ENCODE data around the gene MTCP1. TPM values are rescaled to one million over a fixed set of nuclear protein-coding genes. Genes with fewer than 3 reads are reported as not detected.

The MTCP1 gene
- total and polyA plus RNA-seq, 2 of the 8 experiments (the other 6 are each of a cell fraction or from before 2014, with no cell fraction given): 1.2 to 12.3 TPM

GRCh38 chrX:155069414-155069813 is 1.5 kb downstream of the MTCP1 start:
- H3K27me3 ChIP-seq (replicated peaks in 1 of 4; ENCODE audit: control insufficient read depth in 3 of 4, extremely low read depth in 1 of 4, insufficient read depth in 3 of 4, low read length in 3 of 4): no peaks in the 10 kb centered on the region
- no peak overlapping the region for H3K56ac ChIP-seq (replicated peaks; ENCODE audit: insufficient read length, low read depth, low read length)
- no peak overlapping the region for H2BK120ac ChIP-seq (replicated peaks; ENCODE audit: low read depth, low read length)
- no peaks in the 10 kb centered on the region for H3K4me1 ChIP-seq (replicated peaks in 1 of 4; ENCODE audit: control insufficient read depth in 3 of 4, insufficient read depth in 4 of 4, low read length in 3 of 4)
- no peak overlapping the region for H3K23ac ChIP-seq (ENCODE audit: insufficient read length)
- H3K9me3 ChIP-seq (ENCODE audit: insufficient read depth in 2 of 2, low read depth in 1 of 2, low read length in 1 of 2): no peaks in the 10 kb centered on the region
- no peak overlapping the region for H4K8ac ChIP-seq (ENCODE audit: extremely low read depth, insufficient read depth, low read length)
- no peak overlapping the region for H3K9ac ChIP-seq (replicated peaks in 1 of 4; ENCODE audit: extremely low read depth in 1 of 4, low read depth in 3 of 4, low read length in 3 of 4)
- H2AK5ac ChIP-seq (ENCODE audit: low read depth, low read length): no peak overlapping the region
- no peaks in the 10 kb centered on the region for H3K79me1 ChIP-seq (ENCODE audit: low read depth, low read length)
- peaks cover 0 to 5% (median 1%) of the 10 kb centered on the region in 4 experiments; a peak in 3 of 8 replicates for H3K36me3 ChIP-seq (ENCODE audit: control insufficient read depth in 2 of 4, insufficient read depth in 4 of 4, low read length in 3 of 4)
- POLR2A ChIA-PET (ENCODE audit: partially characterized antibody): no interaction called here
- 77% methylated on average over 1 of the region's 1 CpG; no CpG with 5 or more reads in 1 of the 2 experiments for WGBS, 2 experiments (ENCODE audit: extremely low coverage in 1 of 2, insufficient coverage in 1 of 2, insufficient read length in 1 of 2, insufficient replicate concordance in 2 of 2, low coverage in 1 of 2, low lambda C conversion rate in 2 of 2, missing lambda C conversion rate in 1 of 2)
- peaks cover 0 to 20% of the 10 kb centered on the region in 2 experiments; a peak in 2 of 4 replicates for H3K79me2 ChIP-seq (ENCODE audit: control insufficient read depth in 1 of 2, insufficient read depth in 2 of 2, low read length in 2 of 2)
- H2BK12ac ChIP-seq (ENCODE audit: low read depth, low read length): no peak overlapping the region
- H4K91ac ChIP-seq (replicated peaks; ENCODE audit: insufficient read length, low read length): no peak overlapping the region
- no peaks in the 10 kb centered on the region for H4K20me1 ChIP-seq (replicated peaks in 1 of 2; ENCODE audit: control insufficient read depth in 1 of 2, insufficient read depth in 2 of 2, low read length in 2 of 2)
- H3K23me2 ChIP-seq (ENCODE audit: low read depth, low read length): 0 out of 2 replicates have a peak, but pooled peaks cover 2% of the 10 kb centered on the region
- H3K18ac ChIP-seq (ENCODE audit: extremely low read depth, low read length): no peak overlapping the region
- H2BK20ac ChIP-seq (ENCODE audit: low read length): no peak overlapping the region
- H3K4me2 ChIP-seq (ENCODE audit: insufficient read depth in 1 of 2, low read depth in 2 of 2, low read length in 2 of 2): peak overlapping the region; percentile 84 to 91; a peak in 3 of 4 replicates
- DNase-seq (ENCODE audit: low read depth in 1 of 2, low spot score in 2 of 2): no peak
- CTCF ChIA-PET (ENCODE audit: partially characterized antibody): no interaction called here
- no peak overlapping the region for H2BK5ac ChIP-seq (ENCODE audit: low read depth, low read length)
- H3K14ac ChIP-seq (ENCODE audit: insufficient read length): no peak overlapping the region
- no peak overlapping the region for H4K5ac ChIP-seq (ENCODE audit: insufficient read length, low read depth, low read length)
- H3K27ac ChIP-seq (ENCODE audit: low read depth, low read length): no peak overlapping the region
- H3K4me3 ChIP-seq (ENCODE audit: extremely low read depth in 1 of 4, insufficient read depth in 2 of 4, low read depth in 3 of 4, low read length in 4 of 4): peak overlapping the region in 2 of 4 experiments; percentile 67 to 95; a peak in 4 of 8 replicates
- H3K4ac ChIP-seq (replicated peaks; ENCODE audit: insufficient read length, low read depth, low read length): no peak overlapping the region
- no peak for FAIRE-seq
- H2AFZ ChIP-seq (ENCODE audit: low read length): no peak overlapping the region
- H2BK15ac ChIP-seq (ENCODE audit: low read length): no peak overlapping the region
- no peak for TF ChIP-seq TCF12 (IDR thresholded peaks at IDR 0.05; ENCODE audit: low read depth, low read length)
- no peak for TF ChIP-seq YY1 (IDR thresholded peaks at IDR 0.05; ENCODE audit: low read depth, low read length)
- no peak for TF ChIP-seq MAFK (IDR thresholded peaks at IDR 0.05; ENCODE audit: low read depth, low read length)
- no peak for TF ChIP-seq E2F6 (IDR thresholded peaks at IDR 0.05)
- TF ChIP-seq BRCA1 (IDR thresholded peaks at IDR 0.05; ENCODE audit: low read depth, low read length): no peak
- no peak for TF ChIP-seq GTF2F1 (IDR thresholded peaks at IDR 0.05; ENCODE audit: borderline replicate concordance, low read depth, low read length)
- TF ChIP-seq ATF2 (IDR thresholded peaks at IDR 0.05; ENCODE audit: low read length): no peak
- TF ChIP-seq RAD21 (IDR thresholded peaks at IDR 0.05 in 1 of 2, conservative IDR thresholded peaks at IDR 0.05 in 1 of 2; ENCODE audit: low read depth in 2 of 2, low read length in 2 of 2): no peak
- TF ChIP-seq BACH1 (IDR thresholded peaks at IDR 0.05; ENCODE audit: low read length): no peak
- TF ChIP-seq NANOG (IDR thresholded peaks at IDR 0.05; ENCODE audit: insufficient read depth, low read depth, low read length, poor library complexity, severe bottlenecking): no peak
